HG03571 (cell line): ENCODE results near the gene TAAR9.
A peak's percentile ranks its signal among the peaks of the same experiment; 100 is the strongest.
"Not testable (repeated sequence)": the region's sequence is repeated elsewhere in the genome, so short reads cannot be mapped to it uniquely, and the experiment has no call there.

ENCODE experiments used
- ATAC-seq: cut with Tn5 transposase; IDR thresholded peaks from one replicate; pipeline ENCODE4 v1.9.1; 2021; ENCODE audit not compliant: unreplicated experiment

The TAAR9 gene

DNA sequence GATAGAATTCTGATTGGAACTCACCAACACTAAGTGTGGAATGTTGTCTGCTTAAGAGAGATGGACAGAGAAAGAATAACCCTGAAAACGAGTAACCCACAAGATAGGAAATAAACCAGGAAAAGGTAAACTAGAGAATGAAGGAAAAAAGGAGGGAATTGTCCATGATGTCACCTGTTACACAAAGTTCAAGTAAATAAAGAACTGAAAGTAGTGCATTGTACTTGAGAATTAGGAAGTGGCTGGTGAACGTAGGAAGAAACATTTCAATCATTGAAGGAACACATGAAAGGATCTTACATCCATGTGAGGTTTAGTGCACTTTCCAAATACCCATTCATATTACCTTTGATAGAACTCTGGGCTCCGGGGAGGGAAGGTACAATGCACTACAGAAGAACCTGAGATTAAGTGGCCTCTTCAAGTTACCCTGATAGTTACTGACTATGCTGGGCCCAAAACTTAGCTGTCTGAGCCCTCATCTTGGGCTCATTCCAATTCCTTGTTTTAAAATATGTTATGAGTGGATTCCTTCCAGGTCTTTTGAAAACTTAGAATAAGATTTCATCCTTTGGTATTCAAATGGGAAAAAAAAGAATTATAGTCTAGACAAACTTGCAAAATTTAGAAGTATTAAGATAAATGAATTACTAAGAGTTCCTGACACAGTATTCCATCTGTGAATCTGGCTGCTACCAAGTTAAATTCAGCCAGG, 24.1 kb upstream of the TAAR9 start:
- ATAC-seq = no peak

- ATAC-seq = no peak
Observed at GRCh38 chr6:132515386-132515785, 22.7 kb upstream of the TAAR9 start.

GRCh38 chr6:132520953-132521352, 17.1 kb upstream of the TAAR9 start:
- ATAC-seq = no peak

GRCh38 chr6:132524646-132525045, 13.4 kb upstream of the TAAR9 start:
- ATAC-seq = no peak

GRCh38 chr6:132525866-132526265, 12.2 kb upstream of the TAAR9 start:
- no peak for ATAC-seq

DNA sequence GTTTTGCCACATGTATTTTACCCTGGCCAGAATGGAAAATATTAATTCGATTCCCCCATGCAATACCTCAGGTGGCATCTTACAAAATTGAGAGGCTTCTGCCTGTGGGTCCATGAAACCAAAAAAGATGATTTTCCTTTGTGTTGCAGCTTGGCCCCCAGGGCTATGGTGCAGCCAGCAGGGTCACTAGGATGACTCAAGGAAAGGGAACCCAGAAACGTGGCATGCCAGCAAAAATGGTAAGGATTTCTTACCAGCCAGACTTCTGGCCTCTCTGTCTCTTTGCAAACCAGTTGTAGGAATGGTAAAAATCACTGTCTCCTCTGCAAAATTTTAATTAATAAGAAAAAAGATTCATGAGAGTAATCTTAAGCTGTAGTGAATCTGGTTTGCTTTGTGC, 11.6 kb upstream of the TAAR9 start:
- ATAC-seq = no peak

GRCh38 chr6:132527791-132528190, 10.3 kb upstream of the TAAR9 start:
- ATAC-seq = no peak

DNA sequence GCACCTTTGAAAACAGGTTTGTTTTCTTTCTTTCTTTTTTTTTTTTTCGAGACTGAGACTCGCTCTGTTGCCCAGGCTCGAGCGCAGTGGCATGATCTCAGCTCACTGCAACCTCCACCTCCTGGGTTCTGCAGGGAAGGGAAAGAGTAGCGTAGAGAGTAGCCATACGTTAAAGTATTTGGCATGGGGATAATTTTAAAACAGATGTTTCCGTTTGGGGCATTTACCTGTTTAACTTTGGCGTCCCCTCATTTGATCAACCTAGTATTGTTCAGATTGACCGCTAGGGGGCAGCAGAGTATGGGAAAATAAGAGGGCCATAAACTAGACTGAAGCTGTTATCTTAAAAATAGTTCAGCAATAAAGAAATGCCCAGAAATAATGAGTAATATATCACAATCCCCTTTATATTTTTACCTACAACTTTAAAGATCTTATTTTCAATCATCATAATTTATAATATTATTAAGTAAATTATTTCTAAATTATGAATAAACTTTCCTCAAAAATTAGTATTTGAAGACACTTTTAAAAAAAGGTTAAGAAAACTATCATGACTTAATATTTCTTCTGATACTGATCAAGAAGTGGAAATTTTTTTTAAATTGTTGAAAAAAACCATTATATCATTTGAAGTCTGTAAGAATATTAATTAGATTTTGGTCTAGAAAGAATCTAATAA, 7.6 kb upstream of the TAAR9 start:
- ATAC-seq = peak; percentile 73

- ATAC-seq = not testable (repeated sequence)
Observed at GRCh38 chr6:132534546-132534945, 3.5 kb upstream of the TAAR9 start.

DNA sequence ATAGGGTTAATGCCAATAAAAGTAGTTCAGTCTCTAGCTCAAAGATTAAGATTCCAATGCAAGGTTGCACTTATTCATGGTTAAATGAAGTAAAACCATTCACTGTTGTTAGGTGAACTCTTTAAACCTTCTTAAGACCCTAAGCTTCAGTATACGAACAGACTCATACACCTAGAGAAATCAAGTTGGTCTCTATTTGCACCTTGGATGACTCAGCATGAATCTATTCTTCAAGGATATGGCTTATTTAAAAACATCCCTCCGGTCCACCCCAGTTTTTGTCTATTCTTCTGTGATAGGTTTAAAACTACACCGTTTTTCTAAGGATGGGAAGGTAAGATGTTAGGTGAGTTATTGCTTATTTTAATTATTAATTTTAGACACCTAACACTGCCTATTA, 932 bp upstream of the TAAR9 start:
- ATAC-seq = no peak

DNA sequence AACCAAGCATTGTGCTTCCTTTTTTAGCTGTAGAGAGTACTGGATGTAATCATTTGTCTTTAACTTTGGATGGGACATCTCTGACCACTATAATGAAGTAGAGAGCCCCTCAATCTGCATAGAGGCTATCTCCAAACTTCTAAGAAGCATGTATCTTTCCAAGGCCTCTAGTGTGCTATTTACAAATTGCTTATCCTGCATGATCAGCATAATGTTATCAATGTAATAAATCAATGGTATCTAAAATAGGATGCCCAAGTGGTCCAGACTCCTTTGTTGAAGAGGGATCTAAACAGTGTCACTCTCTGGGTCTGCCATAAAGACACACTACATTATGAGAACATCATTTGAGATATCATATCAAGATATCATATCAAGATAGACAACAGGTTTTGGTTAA, 6.7 kb downstream of the TAAR9 start:
- ATAC-seq = no peak

DNA sequence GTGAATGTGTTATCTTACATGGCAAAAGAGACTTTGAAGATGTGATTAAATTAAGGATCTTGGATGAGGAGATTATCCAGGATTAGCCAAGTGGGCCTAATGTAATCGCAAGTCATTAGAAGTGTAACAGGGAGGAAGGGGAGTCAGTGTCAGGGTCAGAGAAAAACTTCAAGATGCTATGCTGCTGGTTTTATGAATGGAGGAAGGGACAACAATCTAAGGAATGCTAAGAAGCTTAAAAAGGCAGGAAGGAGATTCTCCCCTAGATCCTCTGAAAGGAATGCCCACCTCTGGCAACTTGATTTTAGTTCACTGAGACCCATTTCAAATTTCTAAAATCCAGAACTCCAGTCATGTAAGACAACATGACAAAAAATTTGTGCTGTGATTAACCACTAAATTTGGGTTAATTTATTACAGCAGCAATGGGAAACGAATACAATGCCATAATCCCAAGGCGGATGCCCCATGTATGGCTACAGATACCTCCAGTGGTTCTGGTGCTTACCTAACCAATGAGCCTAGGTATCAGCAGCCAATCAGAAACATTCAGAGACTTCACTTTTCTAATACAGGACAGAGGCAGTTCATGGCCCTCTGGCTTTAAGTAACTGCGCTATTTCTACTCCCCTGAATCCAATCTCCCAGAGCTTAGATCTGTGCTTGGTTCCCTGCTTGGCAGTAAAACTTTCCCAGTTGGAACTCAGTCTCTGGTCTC, 10.8 kb downstream of the TAAR9 start:
- no peak for ATAC-seq

DNA sequence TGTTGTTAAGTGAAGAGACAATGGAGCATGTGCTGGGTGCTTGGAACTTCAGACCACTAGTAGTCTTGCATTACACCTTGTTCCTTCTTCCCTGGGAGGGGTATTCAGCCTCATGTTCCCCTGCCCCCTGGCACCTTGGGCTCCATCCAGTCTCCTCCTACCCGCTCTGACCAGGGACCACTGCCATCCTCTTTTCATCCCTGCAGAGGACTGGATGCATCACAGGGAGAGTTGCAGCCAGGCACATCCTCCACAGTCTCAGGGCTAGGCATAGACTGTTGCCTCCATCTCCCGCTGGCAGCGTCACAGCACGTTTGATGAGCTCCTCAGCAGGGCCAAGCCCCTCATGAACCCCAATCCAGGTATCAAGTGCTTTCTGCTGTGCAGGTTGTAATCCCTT, 13.1 kb downstream of the TAAR9 start:
- ATAC-seq = no peak

DNA sequence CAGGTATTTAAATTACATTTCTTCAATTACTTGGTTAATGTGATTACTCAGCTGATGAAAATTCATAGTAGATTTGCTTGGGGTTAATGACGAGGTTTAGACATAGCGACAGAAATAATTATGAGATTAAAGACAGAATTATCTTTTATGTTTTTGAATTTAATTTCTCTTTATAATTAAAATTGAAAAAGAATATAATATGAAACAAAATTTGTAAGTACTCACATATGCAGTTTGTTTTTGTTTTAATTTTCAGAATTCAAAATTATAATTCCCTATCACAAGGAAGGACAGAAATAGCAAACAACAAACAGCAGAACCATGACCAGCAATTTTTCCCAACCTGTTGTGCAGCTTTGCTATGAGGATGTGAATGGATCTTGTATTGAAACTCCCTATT, 14.3 kb downstream of the TAAR9 start, which contains the start of gene TAAR8:
TAAR8 (plus strand) TSS at position 301 of the 400 bp plus-strand sequence; CDS start at position 322, 21 bp downstream.
- ATAC-seq = no peak

DNA sequence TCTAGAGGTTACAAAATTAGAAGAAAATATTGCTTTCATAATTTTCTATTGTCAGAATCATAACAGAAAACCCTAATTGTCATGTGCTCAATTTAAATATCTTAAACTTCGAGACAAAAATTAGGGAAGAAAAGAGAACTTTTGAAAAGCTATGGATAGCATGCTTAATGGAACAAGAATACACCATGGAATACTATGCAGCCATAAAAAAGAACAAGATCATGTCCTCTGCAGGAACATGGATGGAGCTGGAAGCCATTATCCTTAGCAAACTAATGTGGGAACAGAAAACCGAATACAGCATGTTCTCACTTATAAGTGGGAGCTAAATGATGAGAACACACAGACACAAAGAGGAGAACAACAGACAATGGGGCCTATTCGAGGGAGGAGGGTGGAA, 22.0 kb downstream of the TAAR9 start:
- not testable (repeated sequence) for ATAC-seq

GRCh38 chr6:132566404-132566803, 28.3 kb downstream of the TAAR9 start:
- no peak for ATAC-seq

DNA sequence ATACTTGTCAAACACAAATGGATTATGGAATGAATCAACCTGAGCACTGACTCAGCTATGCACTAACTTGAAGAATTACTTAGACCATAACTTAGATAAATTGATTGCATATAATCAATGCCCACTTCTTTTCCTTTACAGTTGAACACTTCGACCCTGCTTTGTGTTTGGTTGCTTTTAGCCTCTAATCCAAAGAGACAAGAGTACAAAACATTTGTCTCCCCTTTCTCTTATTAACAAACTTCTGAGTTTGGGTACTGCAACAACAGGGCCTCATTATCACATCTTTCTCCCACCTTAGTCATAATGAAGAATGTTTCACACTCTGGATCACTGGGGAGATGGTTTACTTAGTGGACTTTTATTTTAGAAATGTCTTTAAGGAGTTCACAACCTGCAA, 29.5 kb downstream of the TAAR9 start:
- ATAC-seq = no peak

DNA sequence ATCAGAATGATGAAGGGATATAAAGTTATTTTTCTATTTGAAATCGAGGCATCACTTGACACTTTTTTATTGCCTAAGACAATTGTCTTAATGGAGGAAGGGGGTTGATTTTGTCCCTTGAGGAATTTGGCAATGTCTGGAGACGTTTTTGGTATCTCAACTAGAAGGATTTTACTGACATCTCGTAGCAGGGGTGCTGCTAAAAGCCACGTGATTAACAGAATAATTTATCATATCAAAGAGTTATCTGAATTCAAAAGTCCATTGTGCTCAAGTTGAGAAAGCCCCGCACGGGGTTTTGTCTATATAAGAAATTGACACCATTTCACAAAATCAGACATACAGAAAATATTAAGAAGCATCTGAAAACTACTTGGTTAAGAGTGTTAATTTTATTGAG, 30.5 kb downstream of the TAAR9 start:
- ATAC-seq = no peak

- ATAC-seq = no peak
Observed at GRCh38 chr6:132569170-132569569, 31.1 kb downstream of the TAAR9 start.

- no peak for ATAC-seq
Observed at GRCh38 chr6:132570221-132570777, 32.2 kb downstream of the TAAR9 start, which contains the start of gene TAAR6. Gene TAAR6, plus strand, starts transcription at chr6:132570322. Its CDS starts 0 bp downstream, at chr6:132570322.

DNA sequence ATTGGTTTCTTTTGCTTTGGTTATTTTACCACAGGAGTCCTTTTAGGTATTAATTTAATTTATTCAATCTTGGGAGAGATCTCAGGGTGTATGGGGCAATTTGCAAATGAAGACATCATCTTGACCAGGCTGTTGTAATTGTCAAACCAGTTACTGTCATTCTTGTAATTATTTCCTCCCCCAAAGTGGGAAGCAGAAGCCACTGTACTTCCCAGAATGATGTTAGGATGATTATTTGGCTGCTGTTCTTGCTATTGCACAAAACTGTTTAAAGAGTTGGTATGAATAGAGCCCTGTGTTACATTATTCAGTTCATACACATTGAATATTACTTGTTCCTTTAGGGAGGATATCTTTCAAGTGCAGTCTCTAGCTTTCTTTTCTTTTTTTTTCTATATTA, 33.7 kb downstream of the TAAR9 start:
- no peak for ATAC-seq

DNA sequence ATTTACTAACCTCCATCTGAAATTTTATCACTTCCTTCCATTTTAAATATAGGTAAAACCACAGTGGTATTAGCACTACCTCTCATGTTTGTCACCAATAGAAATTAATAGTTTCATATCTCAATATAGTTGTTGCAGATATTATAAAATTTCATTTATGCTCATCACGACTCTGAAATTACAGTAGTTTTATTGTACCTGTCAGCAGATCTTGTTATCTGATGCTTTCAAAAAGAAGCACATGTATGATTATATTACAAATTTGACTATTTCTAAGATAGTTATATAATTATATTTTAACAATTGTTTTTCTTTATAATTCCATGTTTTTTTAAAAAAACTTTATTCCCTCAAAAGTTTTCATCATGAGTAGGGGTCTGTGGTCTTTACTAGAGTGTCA, 46.6 kb downstream of the TAAR9 start:
- no peak for ATAC-seq
